AG08396 (cell line): ENCODE data around the gene SFTA2.

Experiments
- DNase-seq: peaks from one replicate; pipeline ENCODE4 v3.0.0; 2012; ENCODE audit warnings: low spot score, mixed read lengths

SFTA2 gene

GRCh38 chr6:30889921-30890645 lies 41.9 kb downstream of the SFTA2 start:
- no peak for DNase-seq

GRCh38 chr6:30889496-30889885 lies 42.5 kb downstream of the SFTA2 start:
- no peak for DNase-seq

DNA sequence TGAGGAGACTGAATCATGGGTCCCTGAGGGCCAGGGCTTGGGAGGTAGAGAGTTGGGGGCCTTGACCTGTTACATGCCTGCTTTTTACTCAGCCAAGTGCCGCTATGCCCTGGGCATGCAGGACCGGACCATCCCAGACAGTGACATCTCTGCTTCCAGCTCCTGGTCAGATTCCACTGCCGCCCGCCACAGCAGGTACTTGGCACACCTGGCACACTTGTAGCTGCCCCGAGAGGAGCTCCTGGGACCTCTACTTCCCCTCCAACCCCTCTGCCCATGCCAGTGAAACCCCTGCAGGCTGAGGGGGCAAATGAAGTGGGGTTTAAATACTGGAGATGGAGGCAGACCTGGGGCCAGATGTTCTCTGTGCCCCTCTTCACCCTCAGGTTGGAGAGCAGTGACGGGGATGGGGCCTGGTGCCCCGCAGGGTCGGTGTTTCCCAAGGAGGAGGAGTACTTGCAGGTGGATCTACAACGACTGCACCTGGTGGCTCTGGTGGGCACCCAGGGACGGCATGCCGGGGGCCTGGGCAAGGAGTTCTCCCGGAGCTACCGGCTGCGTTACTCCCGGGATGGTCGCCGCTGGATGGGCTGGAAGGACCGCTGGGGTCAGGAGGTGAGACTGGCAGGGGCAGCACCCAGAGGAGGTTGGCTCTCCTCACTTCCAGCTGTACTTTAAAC lies 43.0 kb downstream of the SFTA2 start:
- no peak for DNase-seq

DNA sequence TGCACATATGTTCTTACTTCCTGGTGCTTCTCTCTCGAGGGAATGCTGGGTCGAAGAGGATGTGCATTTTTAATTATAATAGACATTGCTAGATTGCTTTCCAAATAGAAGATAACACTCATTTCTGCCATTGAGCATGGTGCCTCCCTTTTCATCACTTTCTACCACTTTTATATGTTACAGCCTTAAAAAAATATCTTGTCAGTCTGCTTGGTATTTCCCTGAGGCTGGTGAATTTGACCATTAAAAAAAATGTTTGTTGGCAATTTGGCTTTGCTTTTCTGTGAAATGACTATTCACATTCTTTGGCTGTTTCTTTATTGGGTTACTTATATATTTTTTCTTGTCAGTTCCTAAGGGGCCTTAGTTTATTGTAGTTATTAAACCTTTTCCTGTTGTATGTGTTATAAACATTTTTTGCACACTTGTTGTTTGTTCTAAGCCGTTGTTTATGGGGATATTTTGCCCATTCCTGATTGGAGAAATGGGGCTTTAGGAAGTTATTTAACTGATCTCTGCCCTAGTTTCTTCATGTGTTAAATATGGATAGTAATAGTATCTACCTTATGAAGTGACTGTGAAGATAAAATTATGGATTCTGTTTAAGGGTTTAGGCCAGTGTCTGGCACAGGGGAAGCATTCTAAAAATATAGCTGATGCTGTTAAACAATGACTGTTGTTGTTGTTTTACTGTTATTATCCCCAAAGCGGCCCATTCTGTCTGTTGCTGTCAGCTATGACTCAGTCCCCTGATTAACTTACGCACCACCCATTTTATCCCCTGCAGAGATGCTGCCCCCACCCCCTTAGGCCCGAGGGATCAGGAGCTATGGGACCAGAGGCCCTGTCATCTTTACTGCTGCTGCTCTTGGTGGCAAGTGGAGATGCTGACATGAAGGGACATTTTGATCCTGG lies 43.8 kb downstream of the SFTA2 start:
- peak; percentile 75 for DNase-seq

- no peak for DNase-seq
These were observed 45.1 kb downstream of the SFTA2 start for GRCh38 chr6:30886897-30887255.

DNA sequence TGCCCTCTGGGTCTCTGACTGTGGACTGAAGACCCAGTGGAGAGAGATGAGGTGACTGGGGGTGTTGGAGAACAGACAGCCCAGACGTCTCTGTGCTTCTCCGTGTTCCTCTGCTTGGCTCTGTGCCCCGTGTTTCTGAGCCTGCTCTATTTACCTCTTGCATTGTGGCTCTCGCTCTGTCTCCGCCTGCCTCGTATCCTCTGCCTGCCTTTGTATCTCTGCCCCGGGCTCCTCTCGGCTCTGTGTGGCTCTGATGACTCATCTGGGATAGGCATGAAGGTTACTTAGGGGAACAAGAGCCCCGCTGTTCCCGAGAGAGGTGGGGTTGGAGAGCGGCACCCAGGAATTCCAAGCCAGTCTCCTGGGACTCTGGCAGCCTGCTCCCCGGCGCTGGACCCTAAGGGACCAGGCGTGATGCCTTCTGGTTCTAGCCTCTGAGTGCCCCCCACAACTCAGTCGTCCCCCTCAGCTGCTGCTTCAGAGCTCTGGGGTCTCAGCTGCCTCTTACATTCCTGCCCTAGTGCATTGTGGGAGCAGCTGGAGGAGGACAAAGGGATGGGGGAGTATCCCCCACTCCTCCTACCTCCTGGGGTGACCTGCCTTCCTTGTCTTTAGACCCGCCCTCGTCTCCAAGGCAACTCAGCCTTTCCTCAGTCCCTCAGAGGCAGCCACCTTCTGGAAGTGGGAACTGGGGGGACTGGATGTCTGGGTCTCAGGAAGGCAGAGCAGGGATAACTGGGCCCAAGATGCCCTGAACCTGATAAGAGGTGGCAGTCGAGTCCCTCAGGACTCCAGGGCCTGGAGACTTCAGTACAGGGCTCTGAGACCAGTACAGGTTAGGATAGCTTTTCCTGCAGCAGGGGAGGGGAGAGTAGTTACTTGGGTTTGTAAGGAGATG lies 45.7 kb downstream of the SFTA2 start:
- peak; percentile 83 for DNase-seq

GRCh38 chr6:30885481-30885998 lies 46.4 kb downstream of the SFTA2 start:
- DNase-seq, result peak; percentile 39

- peak; percentile 61 for DNase-seq
These were observed 47.2 kb downstream of the SFTA2 start for GRCh38 chr6:30884521-30885480.

GRCh38 chr6:30883685-30884520 lies 48.1 kb downstream of the SFTA2 start, which contains the start of gene DDR1:
DDR1 (plus strand) TSS chr6:30884519; CDS start chr6:30888730, 4,211 bp downstream.
- peak; percentile 85 for DNase-seq

DNA sequence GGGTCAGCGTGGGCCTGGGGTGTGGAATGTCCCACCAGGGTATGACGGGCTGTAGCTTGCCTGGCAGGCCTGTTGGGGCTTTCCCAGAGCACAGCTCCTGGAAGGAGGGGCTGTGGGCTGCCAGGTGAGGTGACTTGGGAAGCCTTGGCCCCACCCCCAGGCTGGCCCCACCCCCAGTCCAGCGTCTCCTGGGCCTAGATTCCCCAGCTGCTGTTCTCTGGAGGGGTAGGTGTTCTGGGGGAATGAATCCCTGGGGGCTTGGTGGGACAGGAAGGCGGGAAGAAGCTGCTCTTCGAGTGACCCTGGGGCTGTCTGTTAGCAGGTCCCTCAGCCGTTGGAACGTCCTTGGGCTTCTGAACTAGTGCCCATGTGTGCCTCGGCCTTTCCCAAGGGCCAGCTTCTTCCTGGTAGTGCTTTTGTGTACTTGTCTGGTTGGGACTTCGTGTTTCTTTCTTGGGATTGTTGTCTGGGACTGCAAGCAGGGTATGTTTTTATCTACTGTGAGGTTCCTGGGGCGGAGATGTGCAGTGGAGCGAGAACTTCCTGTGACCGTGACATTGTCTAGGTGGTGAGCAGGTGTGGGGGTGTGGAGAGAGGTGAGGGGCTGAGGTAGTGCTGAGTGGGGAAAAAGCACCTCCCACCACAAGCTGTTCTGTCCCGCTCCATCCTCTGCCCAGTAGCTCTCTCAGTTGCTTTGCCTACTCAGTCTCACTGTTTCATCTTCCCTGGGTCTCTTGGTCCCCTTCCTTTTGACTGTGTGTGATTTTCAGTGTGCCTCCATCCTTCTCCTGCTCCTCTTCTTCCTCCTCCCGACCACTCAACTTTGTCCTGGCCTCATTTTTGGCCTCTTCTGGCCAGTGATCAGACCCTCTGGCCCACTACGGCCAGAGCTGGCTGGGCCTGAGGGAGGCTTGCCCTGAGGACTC lies 48.9 kb downstream of the SFTA2 start:
- peak; percentile 22 for DNase-seq

DNA sequence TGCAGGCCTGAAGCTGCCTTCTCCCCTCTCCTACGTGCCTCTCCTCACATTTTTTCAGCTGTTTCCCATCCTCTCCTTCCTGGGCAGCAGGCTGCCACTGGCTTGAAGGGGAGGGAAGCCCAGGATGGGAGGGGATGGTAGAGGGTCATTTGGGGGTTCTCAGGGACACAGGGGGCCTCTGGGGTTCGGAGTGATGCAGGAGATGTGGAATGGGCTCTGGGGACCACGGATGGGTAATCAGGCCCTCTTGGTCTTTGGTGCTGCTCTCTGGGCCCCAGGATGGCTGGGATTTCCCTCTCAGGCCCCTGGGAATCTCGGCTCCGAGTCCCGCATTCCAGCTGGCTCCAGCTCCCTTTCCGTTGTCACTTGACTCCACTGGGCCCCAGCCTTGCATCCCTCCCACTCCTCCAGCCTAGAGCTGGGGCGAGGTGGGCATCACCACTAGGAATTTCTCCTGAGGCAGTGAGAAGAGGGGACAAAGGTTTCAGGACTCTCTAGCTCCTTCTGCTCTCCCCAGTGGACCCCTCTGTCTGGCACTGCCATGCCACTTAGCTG lies 49.7 kb downstream of the SFTA2 start:
- DNase-seq, result peak; percentile 27

- DNase-seq, result peak; percentile 34
These were observed 50.4 kb downstream of the SFTA2 start for GRCh38 chr6:30881392-30882203.
